Stimulated activated CD4-positive, alpha-beta T cell treated with anti-CD3 and anti-CD28 coated beads, Interleukin-12 subunit alpha, Interleukin-12 subunit beta, amount 100 ng/mL, for 24 hours (primary cell): Measurements from ENCODE around the gene PLAGL1.

Source experiments
- DNase-seq, 2 experiments: peaks; one replicate each; pipeline ENCODE4 v3.0.0-alpha.2; 2020; ENCODE audit warnings: low read depth in 2 of 2

PLAGL1 gene

DNA sequence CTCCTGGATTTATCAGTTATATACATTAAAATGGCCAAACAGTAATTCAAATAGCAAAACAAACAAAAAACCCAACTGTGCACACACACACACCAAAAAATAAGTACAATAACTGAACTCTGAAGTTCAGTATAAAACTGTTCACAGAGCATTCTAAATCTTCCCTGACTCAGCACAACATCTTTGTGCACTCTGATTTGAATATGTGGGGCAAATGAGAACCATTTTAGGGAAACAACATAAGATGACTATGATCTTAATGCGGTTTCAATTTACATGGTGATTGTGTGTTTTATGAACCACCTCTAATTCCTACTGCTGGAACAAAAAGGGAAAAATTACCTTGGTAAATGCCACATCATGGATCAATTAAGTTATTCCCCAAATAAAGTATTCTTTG, 41.7 kb downstream of the PLAGL1 start:
- no peak for DNase-seq

DNA sequence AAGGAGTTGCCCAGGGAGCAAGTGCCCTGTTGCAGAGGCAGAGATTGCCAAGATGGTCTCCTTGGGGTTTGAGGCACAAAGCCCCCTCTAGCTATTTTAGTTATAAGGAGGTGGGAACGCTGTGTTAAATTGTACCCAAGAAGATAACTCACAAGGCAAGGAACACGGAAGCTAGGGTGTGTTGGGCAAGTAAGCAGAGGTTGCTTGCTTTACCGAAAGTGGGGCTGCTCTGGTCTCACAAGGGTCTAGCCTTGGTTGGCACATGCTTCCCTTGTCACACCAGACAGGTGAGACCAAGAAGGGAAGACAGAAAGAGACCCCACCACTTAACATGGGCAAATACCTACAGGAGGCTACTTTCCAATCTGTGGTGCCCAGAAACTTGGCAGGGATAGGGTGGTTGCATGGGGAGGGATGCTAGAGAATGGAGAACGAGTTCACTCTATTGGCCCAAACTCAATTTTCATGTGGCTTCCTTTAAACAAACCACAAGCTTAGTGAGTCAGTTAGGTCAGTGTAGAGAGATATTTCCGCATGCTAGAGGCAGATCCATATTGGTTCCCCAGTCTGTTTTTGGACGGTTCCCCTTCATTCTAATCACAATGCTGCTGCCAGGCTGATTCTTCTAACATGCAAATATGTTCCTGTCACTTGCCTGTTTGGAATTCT, 42.4 kb downstream of the PLAGL1 start:
- DNase-seq, result no peak

DNA sequence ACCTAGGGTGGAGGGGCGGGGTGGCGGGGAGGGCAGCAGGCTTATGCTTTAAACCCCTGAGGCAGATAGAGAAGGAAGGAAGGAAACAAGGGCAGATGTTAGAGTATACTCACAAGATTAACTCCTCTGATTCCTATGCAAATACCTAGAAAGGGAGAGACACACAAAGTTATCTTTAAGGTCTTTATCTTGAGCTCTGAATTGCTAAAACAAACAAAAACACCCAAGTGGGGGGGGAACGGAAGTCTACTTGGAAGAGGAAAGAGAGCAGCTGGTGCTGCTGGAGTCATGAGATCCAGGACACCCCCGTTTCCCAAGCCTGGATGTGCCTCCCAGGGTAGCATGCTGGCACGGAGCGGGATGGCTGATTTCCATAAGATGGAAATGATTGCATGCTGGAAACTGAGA, 43.4 kb downstream of the PLAGL1 start:
- no peak for DNase-seq

DNA sequence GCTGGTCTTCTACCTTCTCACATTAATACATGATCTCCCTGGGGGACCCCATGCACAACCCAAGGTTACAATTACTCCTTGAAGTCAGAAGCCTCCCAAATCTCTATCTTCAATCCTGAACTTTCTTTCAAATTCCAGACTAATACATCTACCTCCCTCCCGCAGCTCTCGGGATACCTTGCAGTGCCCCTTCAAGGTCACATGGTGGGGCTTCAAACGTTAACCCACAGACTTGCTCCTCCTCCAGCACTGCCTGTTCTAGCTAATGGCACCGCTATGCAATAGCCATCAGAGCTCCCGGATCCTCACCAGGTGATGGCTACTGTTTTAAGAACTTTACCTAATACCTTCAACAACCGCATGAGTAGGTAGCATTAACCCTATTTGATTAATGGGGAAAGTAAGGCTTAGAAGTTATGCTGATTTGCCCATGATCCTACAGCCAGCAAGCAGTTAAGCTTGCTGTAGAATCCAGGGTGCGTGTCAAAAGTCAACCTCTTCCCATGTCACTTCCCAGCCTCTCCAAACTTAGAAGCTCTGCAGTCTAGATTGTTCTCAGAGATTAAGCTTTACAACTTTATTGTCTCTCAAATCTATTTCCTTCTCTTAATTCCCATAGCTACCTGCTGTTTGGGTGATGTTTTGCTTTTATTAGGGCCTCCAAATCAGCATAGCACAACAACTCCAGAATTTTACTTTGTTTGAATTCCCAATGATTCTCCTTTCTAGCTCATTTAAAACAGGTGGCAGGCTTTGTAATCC, 44.7 kb downstream of the PLAGL1 start:
- DNase-seq, result no peak

DNA sequence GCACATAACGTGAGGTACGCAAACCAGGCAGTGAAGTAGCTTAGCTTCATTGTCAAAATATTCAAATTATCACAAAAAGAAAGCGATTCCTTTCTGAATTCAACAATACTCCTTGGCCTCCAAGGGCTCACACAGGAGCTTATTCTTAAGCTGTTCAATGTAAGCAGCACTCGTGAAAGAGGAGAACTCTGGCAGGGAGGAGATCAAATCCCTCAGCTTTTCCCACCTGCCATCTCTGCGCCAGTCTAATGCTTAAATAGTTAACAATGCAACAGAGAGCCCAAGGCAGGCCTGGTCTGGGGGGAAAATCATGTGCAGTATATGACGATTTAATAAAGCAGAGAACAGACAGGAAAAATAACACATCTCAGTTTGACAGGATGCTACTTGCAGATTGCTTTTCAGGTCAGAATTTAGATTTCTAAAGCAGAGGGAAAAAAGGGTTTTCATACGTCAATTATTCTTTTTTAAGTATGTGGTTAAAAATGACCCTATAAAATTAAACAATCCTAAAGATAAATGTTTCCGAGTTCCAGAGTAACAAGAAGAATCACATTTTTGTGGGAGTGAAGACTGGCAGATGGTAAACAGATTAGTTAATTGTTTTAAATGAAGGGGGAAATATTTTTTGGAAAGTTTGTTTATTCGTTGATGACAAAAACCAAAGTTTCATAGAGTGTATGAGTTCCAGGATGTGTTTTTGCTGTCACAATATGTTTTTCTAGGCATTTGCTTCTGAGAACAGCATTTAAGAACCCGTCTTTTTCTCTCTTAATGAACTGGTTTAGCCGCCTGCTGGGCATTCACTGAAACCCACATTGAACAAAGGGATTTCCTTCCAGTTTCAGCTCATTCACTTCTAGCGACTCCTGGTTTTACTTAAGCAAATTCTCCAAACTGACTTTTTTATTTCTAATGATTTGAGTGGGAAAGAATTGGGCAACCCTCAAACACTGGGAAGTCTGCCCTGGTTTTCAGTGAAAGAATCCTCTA, 45.9 kb downstream of the PLAGL1 start:
- no peak for DNase-seq

DNA sequence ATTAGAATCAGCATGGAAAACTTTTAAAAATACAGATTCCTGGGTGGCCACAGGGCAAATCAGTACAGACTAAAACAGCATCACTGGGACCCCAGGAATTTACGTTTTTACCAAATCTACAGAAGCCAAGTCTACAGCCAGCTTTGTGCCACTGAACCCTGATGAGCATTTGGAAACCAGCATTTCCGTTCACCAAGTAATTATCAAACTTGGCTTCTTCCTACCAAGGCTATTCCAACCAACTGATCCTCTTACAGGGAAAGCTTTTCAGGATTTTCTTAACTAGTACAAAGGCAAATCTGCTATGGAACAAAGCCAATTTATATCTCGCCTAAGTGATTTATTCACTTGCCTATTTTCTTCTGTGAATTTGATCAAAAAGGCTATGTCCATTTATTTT, 47.0 kb downstream of the PLAGL1 start:
- no peak for DNase-seq

DNA sequence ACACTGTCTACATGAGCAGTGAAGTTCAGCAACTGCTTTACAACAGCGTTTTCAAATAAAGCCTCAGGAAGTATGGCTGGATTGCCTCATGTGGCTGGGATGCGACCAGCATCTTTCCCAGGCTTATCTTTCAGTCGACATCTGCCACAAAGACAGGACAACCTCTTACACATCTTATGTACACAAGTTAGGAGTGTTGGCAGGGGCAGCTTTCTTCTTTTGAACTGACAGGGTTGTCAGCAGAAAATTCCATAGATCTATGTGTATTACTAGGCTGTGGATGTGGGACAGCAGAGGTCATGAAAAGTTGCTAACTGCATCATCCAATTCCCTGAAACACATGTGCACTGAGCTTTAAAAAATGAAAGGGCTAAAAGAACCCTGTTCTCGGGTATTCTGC, 48.1 kb downstream of the PLAGL1 start:
- DNase-seq, result no peak

DNA sequence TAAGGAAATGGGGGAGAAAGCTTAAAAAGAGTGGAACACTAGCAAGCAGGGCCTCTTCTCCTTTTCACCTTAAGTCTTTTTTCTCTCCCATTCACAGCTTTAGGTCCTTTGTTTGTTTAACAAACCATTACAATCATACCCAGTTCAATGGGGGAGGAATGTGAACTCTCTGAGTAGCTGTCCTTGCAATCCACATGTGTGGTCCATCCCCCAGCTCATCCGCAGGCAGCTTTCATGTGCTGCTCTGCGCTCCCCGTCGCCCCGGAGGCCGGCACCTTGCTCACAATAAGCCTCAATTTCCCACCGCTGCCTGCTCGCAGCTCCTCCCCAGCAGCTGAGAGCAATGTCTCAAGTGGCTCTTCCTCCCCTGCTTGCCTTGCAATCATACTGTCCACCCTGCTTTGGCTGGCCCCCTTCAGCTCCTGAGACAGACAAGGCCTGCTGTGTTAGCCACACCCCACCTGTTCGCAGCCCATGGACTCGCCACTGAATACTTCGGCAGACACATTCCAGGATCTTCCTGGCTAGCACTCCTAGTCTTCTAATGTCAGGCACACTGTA, 49.1 kb downstream of the PLAGL1 start:
- no peak for DNase-seq

DNA sequence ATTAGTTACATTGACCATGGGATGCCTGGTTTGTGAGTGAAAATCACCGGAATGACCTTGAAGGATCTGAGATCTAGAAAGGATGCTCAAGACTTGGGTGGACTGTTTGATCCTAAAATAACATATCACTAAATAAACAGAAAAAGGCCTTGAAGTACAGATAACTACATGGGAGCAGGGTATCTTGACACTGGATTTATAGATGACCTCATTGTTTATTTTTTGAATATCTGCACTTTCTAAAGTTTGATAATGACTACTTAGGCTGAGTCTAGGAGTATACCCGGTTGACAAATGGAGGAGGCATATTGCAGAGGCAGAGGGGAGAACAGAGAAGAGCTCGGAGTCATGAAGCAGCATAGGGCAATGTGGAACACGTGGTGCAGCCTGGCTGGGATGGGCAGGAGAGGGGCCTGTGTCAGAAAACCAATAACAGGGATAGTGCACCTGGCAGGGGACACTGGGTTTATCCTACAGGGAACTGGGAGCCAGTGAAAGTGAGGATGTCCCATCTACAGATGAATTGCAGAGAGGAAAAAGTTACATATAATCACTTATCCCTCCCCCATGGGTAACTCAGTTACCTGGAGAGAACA, 50.3 kb downstream of the PLAGL1 start:
- DNase-seq, result no peak

DNA sequence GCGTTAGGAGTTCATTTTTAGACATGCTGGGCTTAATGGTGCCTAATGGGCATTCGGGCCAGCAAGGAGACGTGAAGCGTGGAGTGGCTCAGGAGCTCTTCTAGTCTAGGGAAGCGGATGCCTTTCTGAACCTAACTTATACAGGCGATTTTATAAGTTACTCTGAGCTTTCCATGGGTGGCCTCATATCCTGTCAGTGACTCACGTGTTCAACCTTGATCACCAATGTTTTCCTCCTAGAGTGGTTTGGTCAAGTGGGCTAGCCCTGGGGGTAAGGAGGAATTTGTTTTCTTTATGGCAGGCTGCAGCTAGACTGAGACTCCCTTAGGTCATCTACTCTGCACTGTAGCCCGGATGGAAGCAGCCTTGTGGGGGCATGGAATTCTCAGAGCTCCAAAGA, 52.1 kb downstream of the PLAGL1 start:
- no peak for DNase-seq

DNA sequence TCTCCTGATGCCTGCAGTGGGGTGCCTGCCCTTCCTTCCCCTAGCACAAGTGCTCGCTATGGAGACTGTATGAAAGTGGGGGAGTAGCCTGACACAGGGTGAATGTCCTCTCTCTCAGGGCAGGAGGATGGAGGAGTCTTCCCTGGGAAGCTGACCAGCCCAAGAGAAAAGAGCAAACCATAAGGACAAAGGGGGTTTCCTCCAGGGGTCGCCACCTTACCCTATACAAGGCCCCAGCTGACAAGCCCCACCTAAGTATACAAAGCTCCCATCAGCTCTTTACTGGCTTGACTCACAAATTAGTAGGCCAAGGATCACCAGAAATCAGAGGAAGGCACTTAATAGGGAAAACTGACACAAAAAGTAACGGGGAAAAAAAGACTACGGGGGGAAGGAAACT, 54.1 kb downstream of the PLAGL1 start:
- no peak for DNase-seq

DNA sequence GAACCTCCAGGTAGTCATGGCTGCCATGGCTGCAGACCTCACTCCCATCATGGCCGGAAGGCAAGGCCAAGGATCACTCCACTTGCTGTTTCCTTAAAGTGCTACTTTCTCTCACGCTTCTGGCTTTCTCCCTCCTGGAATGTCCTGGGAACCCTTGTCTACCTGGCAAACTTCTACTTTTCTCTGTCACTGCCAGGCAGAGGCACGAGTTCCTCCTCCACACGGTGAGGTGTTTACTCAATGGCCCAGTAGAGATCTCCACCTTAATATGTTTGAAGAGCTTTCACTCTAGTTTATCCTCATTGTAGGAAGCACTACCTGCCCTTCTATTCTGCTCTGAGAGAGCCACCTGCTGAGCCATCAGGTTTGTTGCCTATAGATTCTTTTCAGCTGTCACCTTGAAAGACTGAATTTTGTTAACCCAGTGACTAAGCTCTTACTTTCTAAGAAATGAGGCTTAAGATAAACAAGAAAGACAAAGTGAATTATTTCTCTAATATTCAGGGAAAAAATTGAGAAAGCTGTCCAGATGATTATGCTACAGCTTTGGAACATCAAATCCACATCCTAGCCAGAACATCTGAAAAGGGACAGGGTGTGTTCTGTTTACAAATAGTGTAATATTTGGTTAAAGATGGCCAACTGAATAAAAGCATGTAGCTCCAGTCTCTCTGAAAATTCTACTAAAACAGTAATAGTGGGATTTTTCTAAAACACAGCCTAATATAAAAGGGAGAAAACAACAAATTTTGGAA, 54.9 kb downstream of the PLAGL1 start:
- DNase-seq, result no peak

DNA sequence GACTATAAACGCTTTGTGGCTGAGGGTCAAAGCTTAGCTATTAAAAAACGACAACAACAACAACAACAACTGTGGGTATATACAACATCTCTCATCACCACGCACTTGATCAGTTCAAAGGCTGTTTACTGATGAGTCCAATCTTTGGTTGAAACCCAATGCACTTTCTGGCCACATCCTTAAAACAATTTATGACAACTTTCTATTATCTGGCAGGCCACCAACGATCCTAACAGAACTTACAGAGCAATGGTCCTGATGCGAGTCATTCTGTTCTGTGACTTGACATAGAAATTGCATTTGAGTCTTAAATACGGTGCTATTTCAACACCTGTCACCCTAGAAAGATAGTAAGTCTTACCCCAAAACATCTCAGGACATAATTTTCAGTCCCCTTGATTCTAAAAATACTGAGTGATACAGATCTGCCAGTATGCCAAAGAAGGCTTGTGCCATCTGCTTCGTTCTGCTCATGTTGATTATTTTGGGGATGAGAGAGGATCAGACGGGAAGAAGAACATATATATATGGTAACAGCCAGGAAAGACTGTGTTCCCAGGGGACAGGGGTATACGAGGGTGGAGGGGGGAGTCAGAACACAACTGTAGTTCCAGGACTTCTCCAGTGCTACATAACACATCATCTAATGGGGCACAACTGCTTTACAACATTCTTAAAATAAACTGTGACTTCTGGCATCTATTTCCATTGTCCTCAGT, 55.8 kb downstream of the PLAGL1 start:
- no peak for DNase-seq

DNA sequence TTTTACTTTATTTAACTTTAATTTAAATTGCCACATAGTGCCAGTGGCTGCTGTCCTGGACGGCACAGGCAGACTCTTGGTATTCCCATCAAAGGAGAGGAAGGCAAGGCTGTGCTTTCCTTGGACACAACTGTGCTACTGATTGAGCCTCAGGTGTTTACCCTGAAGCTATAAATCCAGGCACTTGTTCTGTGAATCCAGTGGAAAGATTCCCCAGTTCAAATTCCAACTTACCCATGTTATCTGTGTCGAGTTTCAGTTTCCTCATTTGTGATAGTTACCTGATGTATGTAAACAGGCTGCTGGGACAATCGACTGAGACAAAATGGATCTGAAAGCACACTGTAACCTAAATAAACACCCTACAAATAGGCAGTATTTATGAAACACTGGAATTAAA, 57.2 kb downstream of the PLAGL1 start:
- DNase-seq, result no peak

DNA sequence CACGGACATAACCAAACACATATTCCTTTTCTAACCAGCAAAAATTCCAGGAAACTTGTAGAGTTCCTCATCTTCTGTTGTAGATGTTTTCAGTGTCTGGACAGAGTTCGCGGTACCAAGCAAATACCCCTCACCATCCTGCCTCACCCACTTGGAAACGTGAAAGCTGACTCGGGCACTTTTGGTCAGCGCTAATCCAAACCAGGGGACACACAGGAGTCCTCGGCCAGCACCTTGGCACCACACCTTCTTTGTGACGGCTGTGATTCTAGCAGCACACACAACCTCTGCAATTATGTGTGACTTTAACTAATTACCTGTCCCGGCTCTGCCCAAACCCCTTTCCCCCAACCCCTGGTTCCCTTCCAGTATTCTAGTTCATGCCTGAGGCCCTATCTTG, 58.1 kb downstream of the PLAGL1 start:
- no peak for DNase-seq

DNA sequence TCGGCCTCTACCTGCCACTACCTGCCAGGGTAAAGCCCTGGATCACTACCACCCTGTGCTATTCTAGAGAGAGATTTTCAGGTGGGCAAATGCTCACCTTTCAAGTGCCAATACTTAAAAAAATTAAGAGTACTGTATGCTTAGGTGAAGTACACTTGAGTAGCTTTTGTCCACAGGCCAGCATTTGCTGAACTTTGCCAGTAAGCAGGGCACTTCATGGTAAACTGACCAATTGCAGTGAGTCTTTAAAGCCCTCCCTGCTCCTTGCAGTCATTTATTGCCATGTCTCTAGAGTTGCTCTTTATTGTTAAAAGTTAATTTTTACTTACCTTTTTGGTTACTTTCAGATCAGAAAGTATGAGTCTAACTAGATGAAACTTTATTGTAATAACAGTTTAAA, 58.5 kb downstream of the PLAGL1 start:
- no peak for DNase-seq

DNA sequence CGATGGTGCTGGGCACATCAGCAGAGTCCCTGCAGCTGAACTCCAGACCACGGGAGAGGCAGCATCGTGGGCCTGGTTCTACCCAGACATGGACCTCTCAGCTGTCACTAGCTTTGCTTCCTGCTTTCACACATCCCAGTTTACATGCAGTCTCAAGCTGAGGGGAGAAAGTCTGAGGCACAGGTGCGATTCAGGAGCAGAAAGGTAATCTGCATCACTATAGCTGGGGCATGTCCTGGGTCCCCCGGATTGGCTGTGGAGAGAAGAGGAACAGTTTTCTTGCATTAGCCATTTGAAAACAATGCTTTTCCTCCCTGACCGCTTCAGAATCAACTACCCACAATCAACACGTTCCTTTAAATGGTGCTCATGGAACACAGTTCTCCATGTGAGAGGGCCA, 59.9 kb downstream of the PLAGL1 start:
- DNase-seq, result no peak

DNA sequence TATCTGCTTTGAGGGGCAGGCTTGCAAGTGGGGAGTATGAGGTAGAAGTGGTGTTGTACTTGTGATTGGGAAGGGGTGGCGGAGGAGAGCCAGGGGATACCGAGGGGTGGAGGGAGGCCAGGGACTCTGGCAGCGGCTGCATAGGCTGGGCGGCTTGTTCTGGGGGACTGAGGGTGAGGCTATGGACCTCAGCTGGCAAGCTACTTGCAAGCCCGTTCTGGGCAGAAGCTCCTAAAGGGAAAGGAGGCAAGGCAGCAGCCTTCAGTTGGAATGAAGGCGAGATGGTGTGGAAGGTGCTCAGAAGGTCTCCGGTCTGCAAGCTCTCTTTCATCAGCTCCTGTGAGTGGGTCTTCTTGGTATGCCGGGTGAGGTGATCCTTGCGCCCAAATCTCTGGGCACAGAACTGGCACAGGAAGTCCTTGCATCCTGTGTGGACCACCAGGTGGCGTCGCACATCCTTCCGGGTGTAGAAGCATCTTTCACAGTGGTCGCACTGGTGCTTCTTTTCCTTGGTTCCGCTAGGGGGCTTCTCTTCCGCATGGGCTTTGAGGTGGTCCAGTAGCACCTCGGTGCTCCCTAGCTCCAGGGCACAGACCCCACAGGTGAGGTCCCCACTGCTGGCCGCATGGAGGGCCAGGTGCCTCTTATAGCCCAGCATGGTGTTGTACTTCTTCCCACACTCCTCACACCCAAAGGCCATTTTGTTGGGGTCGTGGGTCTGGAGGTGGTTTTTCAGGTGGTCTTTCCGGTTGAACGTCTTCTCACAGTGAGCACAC, 66.0 kb downstream of the PLAGL1 start:
- peak; percentile 31 to 61 for DNase-seq

DNA sequence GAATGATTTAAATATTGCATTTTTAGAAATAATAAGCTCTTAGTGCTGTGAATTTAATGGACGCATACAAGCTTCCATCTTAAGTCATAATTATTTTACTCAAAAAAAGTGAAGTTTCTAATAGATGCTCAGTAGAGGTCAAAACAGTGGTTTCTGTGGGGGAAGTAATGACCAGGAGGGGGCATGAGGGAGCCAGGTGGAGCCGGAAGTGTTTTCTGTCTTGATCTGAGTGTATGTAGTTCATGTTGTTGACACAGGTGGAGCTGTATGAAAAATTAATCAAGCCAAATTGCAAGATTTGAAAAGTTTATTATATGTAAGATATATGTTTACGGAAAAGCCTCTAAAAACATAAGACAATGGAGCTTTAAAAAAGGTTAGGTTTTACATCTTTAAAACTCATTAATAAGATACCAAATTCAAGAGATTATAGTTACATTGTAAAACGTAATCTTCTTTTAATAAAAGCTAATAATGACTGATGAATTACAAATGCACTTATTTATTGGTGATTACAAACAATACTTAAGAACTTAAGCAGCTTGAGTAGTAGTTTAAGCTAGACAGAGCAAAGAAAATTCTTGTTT, 68.0 kb downstream of the PLAGL1 start:
- peak; percentile 2 to 33 for DNase-seq
